Mesodermal cell (in vitro differentiated cells): ENCODE data around the gene ASPRV1.

Experiments used
- H3K27ac ChIP-seq: 2 replicates; pipeline ENCODE4 v1.7.0; 2013; ENCODE audit warnings: mild to moderate bottlenecking, low read depth, low read length, moderate library complexity; ENCODE audit not compliant: severe bottlenecking
- H3K36me3 ChIP-seq: 2 replicates; pipeline ENCODE4 v1.7.1; 2013; ENCODE audit warnings: mild to moderate bottlenecking, low read length, moderate library complexity; ENCODE audit not compliant: control insufficient read depth, insufficient read depth
- H3K4me1 ChIP-seq: one replicate; pipeline ENCODE4 v1.7.1; 2013; ENCODE audit warnings: mild to moderate bottlenecking, low read length; ENCODE audit not compliant: insufficient read depth, control insufficient read depth, poor library complexity, severe bottlenecking
- H3K4me3 ChIP-seq: 2 replicates; pipeline ENCODE4 v1.7.0; 2013; ENCODE audit warnings: low read length, control low read depth, mild to moderate bottlenecking; ENCODE audit not compliant: insufficient read depth, poor library complexity, severe bottlenecking; ENCODE audit errors: extremely low read depth
- H3K9me3 ChIP-seq: 2 replicates; pipeline ENCODE4 v1.7.1; 2013; ENCODE audit warnings: mild to moderate bottlenecking, low read length, moderate library complexity; ENCODE audit not compliant: control insufficient read depth
- WGBS, 2 experiments: methylation state at CpG; one replicate each; pipeline ENCODE4 v1.1.5; 2013; ENCODE audit warnings: missing lambda C conversion rate in 2 of 2; ENCODE audit not compliant: insufficient coverage in 2 of 2; 5-methylcytosine and 5-hydroxymethylcytosine counted together

The ASPRV1 gene

DNA sequence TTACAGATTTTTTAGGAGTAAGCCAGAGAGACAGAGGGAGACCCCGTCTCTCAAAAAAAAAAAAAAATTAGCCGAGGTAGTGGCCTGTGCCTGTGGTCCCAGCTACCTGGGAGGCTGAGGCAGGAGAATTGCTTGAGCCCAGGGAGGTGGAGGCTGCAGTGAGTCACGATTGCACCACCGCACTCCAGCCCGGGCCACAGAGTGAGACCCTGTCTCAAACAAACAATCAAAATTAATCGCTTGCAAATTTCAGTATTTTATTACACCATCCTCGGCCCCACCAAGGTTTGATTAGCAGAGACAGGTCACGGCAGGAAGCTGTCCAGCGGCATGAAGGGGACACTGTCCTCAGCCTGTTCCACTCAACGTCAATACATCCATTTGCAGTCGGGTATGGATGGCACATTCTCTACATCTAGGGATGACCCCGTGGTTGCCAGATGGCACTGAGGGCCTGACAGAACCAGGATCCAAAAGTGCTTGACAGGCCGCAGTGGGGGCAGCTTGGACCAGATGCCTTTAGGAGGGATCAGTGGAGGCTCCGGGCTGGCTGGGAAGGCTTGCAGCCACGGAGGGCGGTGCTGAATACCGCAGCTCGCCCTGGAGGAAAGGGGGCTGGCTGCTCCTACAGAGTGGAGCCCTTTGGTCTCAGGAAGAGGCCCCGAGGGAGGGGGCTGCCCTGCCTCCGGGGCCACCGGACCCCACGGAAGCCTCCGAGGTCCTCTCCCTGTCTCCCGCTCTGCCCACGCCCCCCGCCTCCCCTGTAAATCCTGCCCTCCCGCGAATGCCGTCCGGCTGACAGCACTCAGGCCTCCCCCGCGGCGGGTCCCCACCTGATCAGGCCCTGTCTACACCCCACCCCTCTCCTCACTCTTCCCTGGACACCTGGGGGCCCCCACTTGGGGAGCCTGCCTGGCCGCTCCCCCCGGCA is 13.1 kb downstream of the ASPRV1 start:
- H3K4me1 ChIP-seq: peaks cover 30% of the 10 kb centered on the region
- WGBS, 2 experiments: 69 to 73% methylated on average over 22 to 29 of the region's 35 CpGs
- no peaks in the 10 kb centered on the region for H3K36me3 ChIP-seq
- H3K4me3 ChIP-seq: no peak overlapping the region
- H3K9me3 ChIP-seq: no peaks in the 10 kb centered on the region
- no peak overlapping the region for H3K27ac ChIP-seq

- H3K27ac ChIP-seq: no peak overlapping the region
- H3K4me3 ChIP-seq: no peak overlapping the region
- WGBS, 2 experiments: 91 to 100% methylated on average over 3 of the region's 4 CpGs
- H3K9me3 ChIP-seq: no peaks in the 10 kb centered on the region
- H3K36me3 ChIP-seq: peaks cover 2% of the 10 kb centered on the region
- peaks cover 30% of the 10 kb centered on the region for H3K4me1 ChIP-seq
Measured at GRCh38 chr2:69947325-69947931, 14.0 kb downstream of the ASPRV1 start.

DNA sequence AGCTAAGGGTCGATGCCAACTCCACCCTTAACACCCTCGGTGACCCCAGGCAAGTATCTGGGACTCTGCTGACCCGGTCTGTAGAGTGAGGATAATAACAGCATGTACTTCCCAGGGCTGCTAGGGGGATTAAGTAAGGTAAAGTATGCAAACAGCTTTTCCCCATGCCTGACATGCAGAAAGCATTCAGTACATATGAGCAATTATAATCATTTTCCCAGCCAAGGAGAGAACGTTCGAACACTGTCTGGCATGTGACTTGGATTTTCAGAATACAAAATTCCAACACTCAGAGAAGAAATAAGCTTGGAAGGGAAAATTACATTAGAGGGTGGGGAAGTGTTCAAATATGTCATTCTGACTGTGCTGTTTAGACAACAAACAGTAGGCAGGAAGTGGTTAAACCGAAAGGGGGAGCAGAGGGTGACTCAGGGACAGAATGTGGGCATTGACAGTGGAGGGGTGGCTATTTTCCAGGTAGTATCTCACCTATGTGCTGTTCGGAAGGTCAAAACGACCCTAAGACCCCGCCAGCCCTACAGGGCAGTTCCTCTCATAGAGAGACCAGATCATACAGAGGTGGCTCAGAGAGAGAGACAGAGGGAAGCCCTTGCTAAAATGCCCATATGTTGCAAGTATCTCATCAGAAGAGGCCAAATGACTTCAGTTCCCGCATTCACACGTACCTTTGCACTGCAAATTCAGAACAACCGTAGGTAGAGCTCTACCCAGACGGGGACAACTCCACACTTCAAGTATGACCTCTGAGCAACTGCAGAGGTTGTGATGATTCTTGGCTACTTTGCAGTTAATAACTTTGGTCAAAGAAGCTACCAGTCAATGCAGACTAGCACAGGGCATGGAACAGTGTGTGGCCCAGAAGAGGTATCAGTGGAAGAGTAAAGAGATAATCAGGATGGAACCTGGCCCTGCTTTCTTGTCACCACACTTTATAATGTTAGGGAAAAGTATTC is 14.8 kb downstream of the ASPRV1 start:
- H3K4me3 ChIP-seq: no peak overlapping the region
- peaks cover 3% of the 10 kb centered on the region for H3K36me3 ChIP-seq
- WGBS, 2 experiments: 92% methylated on average over 7 to 11 of the region's 13 CpGs
- H3K4me1 ChIP-seq: peaks cover 30% of the 10 kb centered on the region
- H3K9me3 ChIP-seq: no peaks in the 10 kb centered on the region
- peak overlapping the region; percentile 1 for H3K27ac ChIP-seq

DNA sequence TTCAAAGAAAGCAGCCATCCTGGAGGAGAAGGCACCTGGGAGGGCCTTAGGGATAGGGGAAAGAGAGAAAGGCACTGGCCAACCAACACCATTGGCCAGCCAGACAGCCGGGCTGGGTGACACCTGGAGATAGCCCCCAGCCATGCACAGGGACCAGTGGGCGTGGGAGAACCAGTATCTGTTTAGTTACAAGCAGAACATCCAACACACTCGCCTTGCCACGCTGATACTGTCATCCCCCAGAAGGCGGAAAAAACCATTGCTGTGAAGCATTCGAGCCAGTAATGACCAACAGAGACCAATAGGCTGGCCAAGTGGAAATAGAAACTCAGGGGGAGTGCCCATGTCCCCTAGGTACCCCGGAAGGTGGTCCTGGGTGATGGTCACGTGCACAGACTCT is 15.5 kb downstream of the ASPRV1 start:
- Histone ChIP-seq H3K36me3 (peaks cover 6% of the 10 kb centered on the region), H3K4me1 (peaks cover 30% of the 10 kb centered on the region), H3K4me3 (no peak overlapping the region), H3K27ac (peak overlapping the region; percentile 1), H3K9me3 (no peaks in the 10 kb centered on the region)
- WGBS, 2 experiments: 91 to 94% methylated on average over 7 to 8 of the region's 8 CpGs

- peaks cover 9% of the 10 kb centered on the region for H3K36me3 ChIP-seq
- peaks cover 30% of the 10 kb centered on the region for H3K4me1 ChIP-seq
- 93 to 98% methylated on average over 7 to 8 of the region's 8 CpGs for WGBS, 2 experiments
- H3K9me3 ChIP-seq: no peaks in the 10 kb centered on the region
- H3K4me3 ChIP-seq: no peak overlapping the region
- H3K27ac ChIP-seq: no peak overlapping the region
Measured at GRCh38 chr2:69945441-69945840, 16.0 kb downstream of the ASPRV1 start.

GRCh38 chr2:69944756-69945155 is 16.7 kb downstream of the ASPRV1 start:
- Histone ChIP-seq H3K36me3 (peaks cover 9% of the 10 kb centered on the region), H3K4me3 (no peak overlapping the region), H3K9me3 (no peaks in the 10 kb centered on the region), H3K4me1 (peaks cover 35% of the 10 kb centered on the region), H3K27ac (no peak overlapping the region)
- WGBS, 2 experiments: 90 to 100% methylated on average over 7 of the region's 7 CpGs

GRCh38 chr2:69943843-69944525 is 17.4 kb downstream of the ASPRV1 start:
- Histone ChIP-seq H3K9me3 (no peaks in the 10 kb centered on the region), H3K4me3 (no peak overlapping the region), H3K36me3 (peaks cover 10% of the 10 kb centered on the region), H3K27ac (no peak overlapping the region), H3K4me1 (peaks cover 37% of the 10 kb centered on the region)
- 80 to 97% methylated on average over 4 to 7 of the region's 9 CpGs for WGBS, 2 experiments

DNA sequence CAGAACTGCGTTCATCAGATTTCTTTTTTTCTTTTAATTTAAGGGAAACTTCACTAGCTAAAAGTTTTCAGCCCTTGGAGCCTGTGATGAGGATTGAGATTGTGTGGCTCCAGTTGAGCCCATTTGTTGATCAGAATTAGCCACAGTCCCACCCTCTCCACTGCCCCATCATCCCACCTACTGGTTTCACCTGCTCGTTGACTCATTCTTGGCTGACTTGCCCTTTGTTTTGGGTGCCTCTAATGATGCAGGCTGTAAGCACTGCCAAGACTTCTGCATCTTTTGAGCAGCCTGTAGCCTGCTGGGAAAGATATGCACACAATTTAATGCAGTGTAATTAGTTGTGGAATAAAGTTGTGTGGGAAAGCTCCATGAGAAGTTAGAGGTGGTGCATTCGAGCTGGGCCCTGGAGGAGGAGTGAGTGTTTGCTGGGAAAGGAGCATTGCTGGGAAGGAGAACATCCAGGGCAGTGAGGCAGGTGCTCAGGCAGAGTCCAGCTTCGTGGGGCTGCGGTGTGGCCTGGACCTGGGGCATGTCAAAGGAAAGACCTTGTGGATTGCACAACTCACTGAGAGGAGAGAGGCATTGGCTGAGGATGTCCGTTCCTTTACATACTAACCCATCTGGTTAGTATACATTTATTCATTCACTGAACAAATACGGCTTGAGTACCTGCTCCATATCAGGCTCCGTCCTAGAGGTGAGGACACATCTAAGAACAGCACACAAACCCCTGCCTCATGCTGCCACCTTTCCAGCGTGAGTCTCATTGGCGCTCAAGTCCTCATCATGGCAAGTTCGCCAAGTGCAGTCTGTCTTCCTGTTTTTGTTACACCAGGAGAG is 18.2 kb downstream of the ASPRV1 start:
- Histone ChIP-seq H3K27ac (no peak overlapping the region), H3K4me3 (no peak overlapping the region), H3K4me1 (peaks cover 33% of the 10 kb centered on the region), H3K36me3 (peaks cover 18% of the 10 kb centered on the region), H3K9me3 (no peaks in the 10 kb centered on the region)
- WGBS, 2 experiments: 91 to 94% methylated on average over 7 to 8 of the region's 11 CpGs

- no peak overlapping the region for H3K27ac ChIP-seq
- 80% methylated on average over 1 of the region's 8 CpGs; no CpG with 5 or more reads in 1 of the 2 experiments for WGBS, 2 experiments
Measured at GRCh38 chr2:69940691-69941090, 20.7 kb downstream of the ASPRV1 start.

More at GRCh38 chr2:69940691-69941090, 20.7 kb downstream of the ASPRV1 start:
- no peak overlapping the region for H3K4me3 ChIP-seq
- H3K9me3 ChIP-seq: no peaks in the 10 kb centered on the region
- H3K4me1 ChIP-seq: peaks cover 20% of the 10 kb centered on the region
- peaks cover 40% of the 10 kb centered on the region for H3K36me3 ChIP-seq
